Measurements from ENCODE around the gene FAIM2. TPM values are rescaled to one million over a fixed set of nuclear protein-coding genes. Genes with fewer than 3 reads are reported as not detected.

The FAIM2 gene
- total RNA-seq, 2 experiments from 2014 or later: 0.22 to 0.56 TPM

DNA sequence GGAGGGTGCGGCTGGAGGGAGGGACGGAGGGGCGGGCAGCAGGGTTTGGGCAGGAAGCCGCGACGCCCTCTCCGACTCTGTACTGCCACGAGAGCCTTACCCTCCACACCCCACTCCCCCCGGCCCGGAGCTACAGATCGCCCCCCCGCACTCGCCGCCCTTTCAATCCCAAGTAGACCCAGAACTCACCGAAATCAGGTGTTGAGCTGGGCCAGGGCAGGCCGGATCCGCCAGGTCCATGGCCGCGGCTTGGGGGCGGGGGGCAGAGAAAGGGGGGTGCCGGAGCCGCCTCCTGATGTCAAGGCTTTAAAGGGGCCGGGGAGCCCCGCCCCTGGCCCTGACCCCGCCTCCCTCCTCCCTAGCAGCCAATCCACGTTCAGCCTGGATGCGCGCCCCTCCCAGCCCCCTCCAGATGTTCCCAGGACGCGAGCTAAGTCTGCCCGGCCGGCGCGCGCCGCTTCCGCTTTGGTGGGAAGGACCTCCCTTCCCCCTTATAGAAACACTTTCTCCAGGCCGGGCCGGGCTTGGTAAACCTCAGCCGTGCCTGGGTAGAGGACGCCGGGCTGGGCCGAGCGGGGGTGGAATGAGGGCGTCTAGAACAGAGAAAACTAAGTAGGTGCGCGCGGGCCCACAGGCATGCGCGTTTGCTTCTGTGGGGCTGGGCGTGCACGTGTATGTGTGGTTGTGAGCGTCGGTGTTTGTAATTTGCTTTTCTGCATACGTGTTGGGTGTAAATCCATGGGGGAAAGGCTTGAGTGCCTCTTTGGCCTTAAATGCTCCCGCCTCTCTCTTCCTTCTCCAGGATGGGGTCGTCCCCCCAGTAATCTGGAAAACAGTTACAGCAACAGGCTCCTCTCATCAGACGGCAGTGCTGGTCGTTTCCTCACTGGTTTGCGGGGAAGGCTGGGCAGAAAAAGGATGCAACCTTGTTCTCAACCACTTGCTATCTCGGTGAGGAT, 75.3 kb downstream of the FAIM2 start, which contains the start of gene NCKAP5L:
TSS of gene NCKAP5L (minus strand) at position 281 of the 959 bp plus-strand sequence. CDS start 24,369 bp downstream, outside the sequence.
- intact Hi-C loops (cut with micrococcal nuclease): no loop called here
- TF ChIP-seq, protein P1, sequence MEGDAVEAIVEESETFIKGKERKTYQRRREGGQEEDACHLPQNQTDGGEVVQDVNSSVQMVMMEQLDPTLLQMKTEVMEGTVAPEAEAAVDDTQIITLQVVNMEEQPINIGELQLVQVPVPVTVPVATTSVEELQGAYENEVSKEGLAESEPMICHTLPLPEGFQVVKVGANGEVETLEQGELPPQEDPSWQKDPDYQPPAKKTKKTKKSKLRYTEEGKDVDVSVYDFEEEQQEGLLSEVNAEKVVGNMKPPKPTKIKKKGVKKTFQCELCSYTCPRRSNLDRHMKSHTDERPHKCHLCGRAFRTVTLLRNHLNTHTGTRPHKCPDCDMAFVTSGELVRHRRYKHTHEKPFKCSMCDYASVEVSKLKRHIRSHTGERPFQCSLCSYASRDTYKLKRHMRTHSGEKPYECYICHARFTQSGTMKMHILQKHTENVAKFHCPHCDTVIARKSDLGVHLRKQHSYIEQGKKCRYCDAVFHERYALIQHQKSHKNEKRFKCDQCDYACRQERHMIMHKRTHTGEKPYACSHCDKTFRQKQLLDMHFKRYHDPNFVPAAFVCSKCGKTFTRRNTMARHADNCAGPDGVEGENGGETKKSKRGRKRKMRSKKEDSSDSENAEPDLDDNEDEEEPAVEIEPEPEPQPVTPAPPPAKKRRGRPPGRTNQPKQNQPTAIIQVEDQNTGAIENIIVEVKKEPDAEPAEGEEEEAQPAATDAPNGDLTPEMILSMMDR (IDR thresholded peaks at IDR 0.05): no peak
- Mint-ChIP-seq H3K9me3 (no peaks in the 10 kb centered on the region), H3K36me3 (ENCODE audit: low read depth) (no peaks in the 10 kb centered on the region), H3K27me3 (no peaks in the 10 kb centered on the region), H3K4me1 (ENCODE audit: low read depth) (peaks cover 25% of the 10 kb centered on the region), H3K27ac (peak within 1 kb of the TSS; percentile 92), H3K4me3 (peak within 1 kb of the TSS; percentile 90)
- ATAC-seq: peak; percentile 99
- ChIA-PET CTCF (interaction anchor here (0.6 to 7.7 kb wide), 9 partner anchors 11 to 191 kb away, joined by 3 to 67 read pairs (median 9); partner anchors contain the start of gene TMBIM6), POLR2A (interaction anchor here (0.8 to 1.5 kb wide), 5 partner anchors 13 to 138 kb away, joined by 3 to 6 read pairs (median 4); partner anchors contain the start of genes BCDIN3D and TMBIM6)
- peak; percentile 97 for DNase-seq

DNA sequence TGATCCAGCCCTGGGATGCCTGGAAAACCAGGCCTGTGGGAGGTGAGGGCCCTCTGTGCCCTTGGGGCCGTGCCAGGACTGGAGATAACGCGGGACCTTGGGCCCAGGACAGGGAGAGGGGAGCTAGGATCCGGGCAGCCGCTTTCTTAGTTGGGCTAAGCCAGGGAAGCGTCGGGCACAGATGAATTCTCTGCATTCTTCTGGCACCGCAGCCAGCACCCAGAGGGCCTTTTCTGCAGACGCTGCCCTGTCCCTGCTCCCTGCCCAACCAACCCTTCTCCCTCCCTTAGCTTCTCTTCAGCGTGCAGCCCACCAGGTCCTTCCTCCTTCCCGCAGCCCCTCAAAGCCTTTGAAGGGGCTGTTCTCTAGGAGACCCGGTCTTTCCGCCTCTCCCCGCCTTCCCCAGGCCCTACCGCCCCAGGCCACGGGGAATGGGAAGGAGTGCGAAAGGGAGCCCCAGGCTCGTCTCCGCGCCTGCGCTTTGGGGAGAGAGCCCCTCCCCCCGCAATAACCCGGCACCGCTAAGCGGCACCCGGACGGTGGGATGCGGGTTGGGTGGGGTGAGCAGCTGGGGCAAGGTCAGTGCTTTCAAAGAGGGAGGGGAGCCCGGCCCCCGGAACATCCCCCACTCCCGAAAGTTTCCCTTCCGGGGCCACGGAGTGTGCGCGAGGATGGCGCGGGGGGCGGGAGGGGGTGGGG, 76.2 kb downstream of the FAIM2 start:
- H3K27me3 Mint-ChIP-seq: no peaks in the 10 kb centered on the region
- H3K36me3 Mint-ChIP-seq (ENCODE audit: low read depth): peaks cover 4% of the 10 kb centered on the region
- H3K4me3 Mint-ChIP-seq: peak overlapping the region; percentile 90
- H3K27ac Mint-ChIP-seq: no peak overlapping the region
- ATAC-seq: no peak
- CTCF ChIA-PET: interaction anchor here (0.8 to 7.7 kb wide), 9 partner anchors 12 to 118 kb away, joined by 3 to 67 read pairs (median 9); partner anchors contain the start of gene TMBIM6
- peak; percentile 37 for DNase-seq
- TF ChIP-seq, protein P1 (IDR thresholded peaks at IDR 0.05): no peak
- POLR2A ChIA-PET: interaction anchor here (0.6 to 1.5 kb wide), 4 partner anchors 16 to 86 kb away, joined by 3 to 6 read pairs (median 4); partner anchors contain the start of genes BCDIN3D and TMBIM6
- H3K4me1 Mint-ChIP-seq (ENCODE audit: low read depth): peaks cover 29% of the 10 kb centered on the region
- intact Hi-C loops (cut with micrococcal nuclease): no loop called here
- no peaks in the 10 kb centered on the region for H3K9me3 Mint-ChIP-seq

DNA sequence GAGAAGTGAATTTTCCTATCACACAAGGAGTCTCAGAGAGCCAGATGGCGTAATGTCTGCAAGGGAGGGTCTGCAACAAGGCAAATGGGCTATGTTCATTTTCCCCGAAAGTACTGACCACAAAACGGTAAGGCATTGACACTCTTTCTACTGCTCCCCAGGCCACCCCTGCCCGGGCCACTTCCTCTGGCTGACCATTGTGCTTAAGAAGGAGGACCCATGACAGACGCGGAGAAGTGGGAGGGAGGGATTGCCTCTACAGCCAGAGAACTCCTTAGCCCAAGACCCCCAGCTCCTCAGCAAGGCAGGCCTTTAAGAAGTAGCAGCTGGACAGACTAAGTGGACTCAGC, 76.7 kb downstream of the FAIM2 start:
- Mint-ChIP-seq H3K27me3 (no peaks in the 10 kb centered on the region), H3K4me3 (peak overlapping the region; percentile 90), H3K36me3 (ENCODE audit: low read depth) (peaks cover 4% of the 10 kb centered on the region), H3K4me1 (ENCODE audit: low read depth) (peaks cover 29% of the 10 kb centered on the region), H3K9me3 (no peaks in the 10 kb centered on the region), H3K27ac (no peak overlapping the region)
- ATAC-seq: no peak
- DNase-seq: no peak
- CTCF ChIA-PET: interaction anchor here (0.8 to 7.7 kb wide), 6 partner anchors 13 to 140 kb away, joined by 3 to 67 read pairs (median 7); partner anchors contain the start of gene TMBIM6
- POLR2A ChIA-PET: interaction anchor here (0.6 kb wide), 1 partner anchor 43 kb away, joined by 3 read pairs; no protein-coding TSS in a partner anchor
- TF ChIP-seq, protein P1 (IDR thresholded peaks at IDR 0.05): no peak
- intact Hi-C loops (cut with micrococcal nuclease): no loop called here

DNA sequence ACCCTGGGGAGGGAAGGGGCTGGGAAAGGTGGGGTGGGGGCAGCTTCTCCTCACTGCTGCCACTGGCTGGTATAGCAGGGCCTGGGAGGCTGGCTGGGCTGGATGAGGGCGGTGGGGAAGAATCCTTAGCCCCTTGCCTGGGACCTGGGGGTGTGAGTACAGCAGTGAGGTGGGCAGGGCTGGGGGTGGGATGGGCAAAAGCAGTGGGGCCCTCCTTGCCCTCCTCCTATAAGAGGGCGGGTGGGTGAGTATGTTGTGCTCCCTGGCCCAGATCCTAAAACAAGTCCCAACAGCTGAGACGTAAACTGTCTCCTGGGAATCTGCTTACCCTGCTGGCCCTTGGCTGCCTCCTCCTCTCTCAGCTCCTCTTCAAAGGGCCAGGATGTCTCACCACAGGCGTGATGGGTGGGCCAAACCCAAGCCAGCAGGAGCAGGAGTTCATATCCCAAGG, 77.7 kb downstream of the FAIM2 start:
- ChIA-PET POLR2A (interaction anchor here (0.6 to 0.9 kb wide), 3 partner anchors 15 to 84 kb away, joined by 3 to 4 read pairs (median 4); partner anchors contain the start of gene TMBIM6), CTCF (interaction anchor here (1.0 to 7.7 kb wide), 5 partner anchors 14 to 141 kb away, joined by 3 to 67 read pairs (median 9); partner anchors contain the start of gene TMBIM6)
- Mint-ChIP-seq H3K27ac (no peak overlapping the region), H3K36me3 (ENCODE audit: low read depth) (peaks cover 4% of the 10 kb centered on the region), H3K4me3 (no peak overlapping the region), H3K27me3 (no peaks in the 10 kb centered on the region), H3K4me1 (ENCODE audit: low read depth) (peaks cover 39% of the 10 kb centered on the region), H3K9me3 (no peaks in the 10 kb centered on the region)
- intact Hi-C loops (cut with micrococcal nuclease): no loop called here
- DNase-seq (no peak), ATAC-seq (no peak)
- TF ChIP-seq, protein P1 (IDR thresholded peaks at IDR 0.05): no peak

All from activated CD8-positive, alpha-beta T cell treated with anti-CD3 and anti-CD28 coated beads for 36 hours (primary cell).